A549 (cell line): ENCODE data around the gene BPIFB3.

Experiments
- CEBPB ChIP-seq, 2 experiments: fragments of >200 bp in 1 of 2; sonication (Bioruptor Twin) in 1 of 2; formaldehyde crosslinking in 1 of 2; IDR thresholded peaks; 2 replicates each; pipeline ENCODE4 v1.6.1; 2012 to 2016
- EP300 ChIP-seq, 2 experiments: fragments of >200 bp; sonication (Bioruptor Twin); formaldehyde crosslinking; IDR thresholded peaks; 2 replicates in 1 of 2; 3 replicates in 1 of 2; pipeline ENCODE4 v1.6.1; 2016 to 2017
- FOSB ChIP-seq: fragments of 250-450 bp; sonication (Bioruptor Pico); IDR thresholded peaks from 2 replicates; pipeline ENCODE4 v1.5.0; 2020; ENCODE audit warnings: mild to moderate bottlenecking, moderate library complexity
- MAFK ChIP-seq: fragments of 450-650 bp; IDR thresholded peaks from 2 replicates; pipeline ENCODE4 v1.6.1; 2014; ENCODE audit not compliant: partially characterized antibody
- PHF8 ChIP-seq: fragments of 200-600 bp; sonication (generic); IDR thresholded peaks from 2 replicates; pipeline ENCODE4 v1.6.1; 2016; ENCODE audit warnings: low read depth, mild to moderate bottlenecking, antibody characterized with exemption, moderate library complexity, borderline replicate concordance
- REST ChIP-seq: fragments of 200-600 bp; sonication (generic); IDR thresholded peaks from 2 replicates; pipeline ENCODE4 v1.6.1; 2016; ENCODE audit warnings: antibody characterized with exemption, mild to moderate bottlenecking, moderate library complexity
- SREBF2 ChIP-seq: fragments of 450-650 bp; IDR thresholded peaks from 2 replicates; pipeline ENCODE4 v1.6.1; 2014; ENCODE audit warnings: mild to moderate bottlenecking, moderate library complexity
- TP53 ChIP-seq: fragments of 250-450 bp; sonication (Bioruptor Pico); IDR thresholded peaks from 2 replicates; pipeline ENCODE4 v1.5.0; 2021; ENCODE audit warnings: mild to moderate bottlenecking, moderate library complexity
- TF ChIP-seq, protein P1 (sequence below): fragments of >200 bp; sonication (Bioruptor Twin); formaldehyde crosslinking; IDR thresholded peaks from 3 replicates; pipeline ENCODE4 v1.5.1; 2016

- TF ChIP-seq SREBF2: no peak
- no peak for TF ChIP-seq TP53 (CRISPR knock-in tag)
- TF ChIP-seq, protein P1, sequence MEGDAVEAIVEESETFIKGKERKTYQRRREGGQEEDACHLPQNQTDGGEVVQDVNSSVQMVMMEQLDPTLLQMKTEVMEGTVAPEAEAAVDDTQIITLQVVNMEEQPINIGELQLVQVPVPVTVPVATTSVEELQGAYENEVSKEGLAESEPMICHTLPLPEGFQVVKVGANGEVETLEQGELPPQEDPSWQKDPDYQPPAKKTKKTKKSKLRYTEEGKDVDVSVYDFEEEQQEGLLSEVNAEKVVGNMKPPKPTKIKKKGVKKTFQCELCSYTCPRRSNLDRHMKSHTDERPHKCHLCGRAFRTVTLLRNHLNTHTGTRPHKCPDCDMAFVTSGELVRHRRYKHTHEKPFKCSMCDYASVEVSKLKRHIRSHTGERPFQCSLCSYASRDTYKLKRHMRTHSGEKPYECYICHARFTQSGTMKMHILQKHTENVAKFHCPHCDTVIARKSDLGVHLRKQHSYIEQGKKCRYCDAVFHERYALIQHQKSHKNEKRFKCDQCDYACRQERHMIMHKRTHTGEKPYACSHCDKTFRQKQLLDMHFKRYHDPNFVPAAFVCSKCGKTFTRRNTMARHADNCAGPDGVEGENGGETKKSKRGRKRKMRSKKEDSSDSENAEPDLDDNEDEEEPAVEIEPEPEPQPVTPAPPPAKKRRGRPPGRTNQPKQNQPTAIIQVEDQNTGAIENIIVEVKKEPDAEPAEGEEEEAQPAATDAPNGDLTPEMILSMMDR: no peak
- no peak for TF ChIP-seq MAFK
- TF ChIP-seq REST: no peak
- TF ChIP-seq PHF8: no peak
- no peak for TF ChIP-seq FOSB
- no peak for TF ChIP-seq CEBPB (IDR thresholded peaks at IDR 0.05)
- TF ChIP-seq EP300 (IDR thresholded peaks at IDR 0.05): no peak
These were observed 21.1 kb upstream of the BPIFB3 start for GRCh38 chr20:33032555-33032954.
